ENCODE data around the gene GNAZ.
"Not testable (repeated sequence)": the region's sequence is repeated elsewhere in the genome, so short reads cannot be mapped to it uniquely, and the experiment has no call there.

The GNAZ gene

GRCh38 chr22:23044570-23044969 lies 25.7 kb upstream of the GNAZ start:
- DNase-seq (ENCODE audit: low read depth): no peak

DNA sequence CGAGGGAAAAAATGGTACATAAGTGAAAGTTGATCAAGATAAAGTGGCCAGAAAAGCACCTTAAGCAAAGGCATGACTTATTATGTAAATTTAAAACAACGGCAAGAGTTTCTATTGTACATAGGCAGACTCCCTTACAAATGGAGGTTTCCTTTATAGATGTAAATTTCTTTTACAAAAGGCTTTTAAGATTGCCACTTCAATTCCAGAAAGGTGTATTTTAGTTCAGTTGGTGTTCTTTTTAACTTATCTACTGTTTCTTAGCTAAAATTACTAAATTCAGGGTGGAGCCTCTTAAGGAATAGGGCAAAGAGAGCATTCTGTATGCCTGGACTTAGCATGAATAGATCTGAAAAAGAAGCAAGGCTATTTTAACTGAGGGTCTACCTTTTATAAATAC lies 24.9 kb upstream of the GNAZ start:
- DNase-seq (ENCODE audit: low read depth): no peak

GRCh38 chr22:23047265-23047664 lies 23.1 kb upstream of the GNAZ start:
- DNase-seq (ENCODE audit: low read depth): no peak

GRCh38 chr22:23047742-23048141 lies 22.6 kb upstream of the GNAZ start:
- no peak for DNase-seq (ENCODE audit: low read depth)

- DNase-seq (ENCODE audit: low read depth): not testable (repeated sequence)
Measured at GRCh38 chr22:23050546-23050945, 19.8 kb upstream of the GNAZ start.

DNA sequence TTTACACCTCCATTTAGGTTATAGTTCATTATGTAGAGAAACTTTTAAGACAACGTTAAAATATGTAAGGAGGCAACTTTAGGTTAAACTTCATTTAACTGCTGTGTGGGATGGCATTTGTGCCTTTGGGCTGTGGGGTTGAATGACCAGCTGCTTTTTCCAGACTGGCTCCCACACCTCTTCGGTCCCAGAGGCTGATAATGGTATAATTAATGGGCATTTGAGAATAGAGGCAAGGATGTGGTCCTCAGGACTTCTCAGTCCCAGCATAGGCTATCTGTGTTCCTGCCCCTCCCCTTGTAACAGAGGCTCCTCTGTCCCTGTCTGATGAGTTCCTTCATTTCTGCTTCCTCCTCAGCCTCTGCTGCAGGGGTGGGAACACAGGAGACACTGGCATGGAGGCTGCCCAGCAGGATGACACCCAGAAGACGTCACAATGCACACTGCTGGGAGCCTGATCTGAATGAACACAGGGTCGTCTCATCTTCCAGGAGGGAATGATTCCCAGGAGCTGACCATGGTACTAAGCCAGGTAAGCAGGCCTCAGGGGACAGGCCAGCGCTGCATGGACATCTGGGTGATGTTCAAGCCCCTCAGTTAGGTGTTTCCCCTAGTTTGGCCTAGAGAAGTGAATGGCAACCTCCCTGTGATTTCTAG lies 17.1 kb upstream of the GNAZ start:
- no peak for DNase-seq (ENCODE audit: low read depth)

DNA sequence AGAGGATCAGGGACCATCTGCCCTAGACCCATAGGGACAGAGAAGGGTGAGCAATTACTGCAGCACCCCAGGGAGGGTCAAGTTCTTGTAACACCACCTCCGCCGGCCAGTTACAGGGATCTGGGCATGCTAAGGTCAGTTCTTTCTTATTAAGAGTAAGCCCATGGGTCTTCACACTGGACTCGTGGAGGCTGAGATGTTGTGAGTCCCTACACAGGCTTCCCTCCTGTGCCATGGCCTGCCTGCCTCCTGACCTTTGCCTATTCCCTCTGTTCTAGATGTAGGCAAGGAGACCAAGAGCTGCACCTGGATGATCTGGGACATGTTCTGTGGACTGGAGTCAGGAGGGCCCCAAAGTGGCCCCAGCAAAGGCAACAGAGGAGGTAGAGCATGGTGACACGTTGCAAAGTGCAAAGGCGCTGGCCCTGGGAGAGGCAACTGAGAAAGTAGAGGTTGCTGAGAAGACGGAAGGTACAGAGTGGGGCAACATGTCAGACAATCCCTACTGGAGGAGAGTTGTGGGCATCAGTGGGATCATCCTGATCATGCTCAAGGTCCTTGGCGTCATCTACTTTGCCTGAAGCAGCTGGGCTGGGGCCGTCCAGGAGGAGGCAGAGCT lies 16.3 kb upstream of the GNAZ start:
- DNase-seq (ENCODE audit: low read depth): no peak

- no peak for DNase-seq (ENCODE audit: low read depth)
Measured at GRCh38 chr22:23054531-23055257, 15.6 kb upstream of the GNAZ start.

DNA sequence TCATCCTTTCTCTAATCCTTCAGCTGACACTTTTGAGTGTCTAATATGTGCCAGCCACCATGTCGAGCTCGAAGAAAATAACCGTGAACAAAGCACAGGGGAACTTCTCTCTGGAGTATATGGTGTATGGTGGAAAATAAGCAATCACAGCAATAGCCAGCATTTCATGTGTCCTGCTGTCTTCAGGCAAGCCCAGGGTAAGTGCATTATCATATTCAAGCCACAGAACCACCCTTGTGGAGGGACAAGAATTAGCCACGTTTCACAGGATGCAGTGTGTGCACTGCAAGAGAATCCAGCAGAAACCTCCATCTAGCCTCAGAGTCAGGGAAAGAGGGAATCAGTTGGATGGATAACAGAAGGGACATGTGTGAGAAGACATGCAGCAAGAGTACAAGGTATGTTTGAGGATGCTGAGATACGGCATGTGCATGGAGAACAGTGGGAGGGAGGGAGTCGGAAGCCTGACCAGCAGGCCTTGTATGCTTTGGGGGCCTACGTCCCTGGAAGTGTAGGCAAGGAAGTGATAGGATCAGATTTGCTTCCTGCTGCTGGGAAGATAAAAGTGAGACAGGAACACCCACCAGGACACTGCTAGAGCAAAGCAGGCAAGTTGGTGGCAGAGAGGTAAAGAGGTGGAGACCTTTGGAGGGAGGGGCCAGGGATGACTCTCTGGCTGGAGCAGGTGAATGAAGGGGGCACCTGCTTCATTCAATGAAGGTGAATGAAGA lies 14.7 kb upstream of the GNAZ start:
- no peak for DNase-seq (ENCODE audit: low read depth)

DNA sequence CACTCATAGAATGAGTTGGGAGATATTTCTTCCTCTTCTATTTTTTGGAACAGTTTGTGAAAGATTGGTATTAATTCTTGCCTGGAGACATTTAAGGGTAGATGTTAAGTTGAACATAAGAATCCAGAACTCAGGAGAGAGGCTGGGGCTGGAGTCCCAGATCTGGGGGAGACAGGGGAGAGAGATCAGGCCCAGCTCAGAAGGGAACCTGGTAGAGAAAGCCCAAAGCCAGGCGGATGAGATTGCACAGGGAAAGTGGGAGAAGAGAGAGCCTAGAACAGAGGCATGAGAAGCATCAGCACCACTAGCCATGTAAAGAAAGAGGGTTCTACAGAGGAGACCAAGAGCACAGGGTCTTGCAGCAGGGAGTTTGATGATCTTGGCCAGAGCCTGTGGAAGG lies 13.0 kb upstream of the GNAZ start:
- DNase-seq (ENCODE audit: low read depth): no peak

DNA sequence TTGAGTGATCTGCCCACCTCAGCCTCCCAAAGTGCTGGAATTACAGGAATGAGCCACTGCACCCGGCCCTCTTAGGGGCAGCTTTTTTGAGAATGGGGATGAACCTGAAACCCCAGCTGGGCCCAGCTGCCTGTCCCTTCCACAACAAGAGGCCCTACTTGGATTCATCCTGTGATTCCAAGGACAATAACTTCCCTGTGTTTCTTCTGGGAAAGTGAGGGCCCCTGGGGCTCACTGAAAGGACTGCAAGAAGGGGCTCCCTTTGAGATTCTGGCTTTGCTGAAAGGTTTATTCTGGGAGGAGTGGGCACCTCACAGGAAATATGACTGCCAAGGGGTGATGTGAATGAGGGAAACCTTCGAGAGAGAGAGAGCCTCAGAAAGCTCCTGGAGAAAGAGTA lies 12.3 kb upstream of the GNAZ start:
- DNase-seq (ENCODE audit: low read depth): no peak

DNA sequence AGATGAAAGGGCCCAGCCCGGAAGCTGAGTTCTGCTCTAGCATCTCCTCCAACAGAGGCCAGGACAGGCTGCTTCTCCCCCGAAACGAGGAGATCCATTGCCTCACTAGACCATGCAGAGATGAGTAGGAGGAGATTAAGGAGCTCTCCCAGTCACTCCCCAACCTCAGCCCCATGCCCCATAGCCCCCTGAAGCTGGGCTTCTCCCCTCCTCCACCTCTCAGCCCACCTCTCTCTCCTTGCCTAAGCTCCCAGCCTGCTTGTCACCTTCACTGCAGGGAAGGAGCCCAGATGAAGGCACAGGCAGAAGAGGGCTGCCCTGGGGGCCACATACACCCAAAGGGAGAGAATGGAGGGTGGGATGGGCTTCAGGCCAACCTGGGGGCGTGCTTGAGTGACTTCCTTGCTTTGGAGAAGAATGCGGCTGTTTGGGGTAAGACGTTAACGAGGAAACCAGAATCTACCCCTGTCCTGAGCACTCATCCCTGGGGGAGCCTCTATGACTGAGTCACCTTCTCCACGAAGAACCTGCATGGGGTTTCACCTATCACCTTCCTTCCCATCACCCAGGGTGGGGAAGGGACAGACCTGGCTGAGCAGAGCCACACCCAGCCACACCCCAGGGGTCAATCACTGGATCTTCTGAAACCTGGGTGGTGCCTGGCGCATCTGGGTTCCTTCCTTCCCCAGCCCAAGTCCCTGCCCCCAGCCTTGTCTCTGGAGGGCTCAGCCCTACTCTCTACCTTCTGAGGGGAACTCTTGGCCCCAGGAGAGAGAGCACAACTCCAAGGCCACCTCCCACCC lies 11.6 kb upstream of the GNAZ start:
- no peak for DNase-seq (ENCODE audit: low read depth)

GRCh38 chr22:23059284-23059948 lies 10.9 kb upstream of the GNAZ start:
- DNase-seq (ENCODE audit: low read depth): no peak

GRCh38 chr22:23060612-23061400 lies 9.5 kb upstream of the GNAZ start:
- DNase-seq (ENCODE audit: low read depth): no peak

DNA sequence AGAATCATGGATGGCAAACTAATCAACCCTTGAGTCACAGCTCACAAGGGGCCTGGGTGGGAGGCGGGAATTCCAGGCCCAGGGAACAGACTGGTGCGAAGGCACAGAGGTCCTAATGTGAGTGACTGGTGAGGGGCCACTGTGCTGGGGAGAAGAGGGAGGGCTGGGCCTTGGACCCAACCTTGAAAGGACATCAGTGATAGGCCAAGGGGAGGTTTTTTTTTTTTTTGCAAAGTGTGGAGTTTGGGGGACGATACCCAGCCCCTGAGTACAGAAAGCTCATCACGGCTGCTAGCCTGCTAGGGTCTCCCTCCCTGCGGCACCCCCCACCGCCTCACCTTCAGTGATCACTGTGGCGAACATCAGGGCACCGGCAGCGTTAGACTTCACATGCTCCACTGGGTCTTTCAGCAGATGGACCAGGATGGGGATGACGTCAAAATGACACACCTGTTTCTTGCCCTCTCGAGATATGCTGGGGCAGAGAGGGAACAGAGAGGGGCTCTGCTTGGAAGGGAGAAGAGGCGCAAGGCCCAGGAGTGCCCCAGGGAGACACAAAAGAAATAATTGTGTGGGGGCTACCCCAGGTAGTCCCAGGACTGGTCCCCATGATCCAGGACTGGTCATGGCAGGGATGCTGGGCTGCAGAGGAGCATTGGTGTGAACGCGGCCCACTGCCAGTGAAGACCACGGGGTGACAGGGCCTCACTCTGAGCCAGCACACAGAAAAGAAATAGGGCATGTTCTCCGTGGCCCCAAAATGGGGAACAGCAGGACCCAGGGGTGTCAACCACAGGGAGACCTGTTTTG lies 8.6 kb upstream of the GNAZ start:
- no peak for DNase-seq (ENCODE audit: low read depth)

DNA sequence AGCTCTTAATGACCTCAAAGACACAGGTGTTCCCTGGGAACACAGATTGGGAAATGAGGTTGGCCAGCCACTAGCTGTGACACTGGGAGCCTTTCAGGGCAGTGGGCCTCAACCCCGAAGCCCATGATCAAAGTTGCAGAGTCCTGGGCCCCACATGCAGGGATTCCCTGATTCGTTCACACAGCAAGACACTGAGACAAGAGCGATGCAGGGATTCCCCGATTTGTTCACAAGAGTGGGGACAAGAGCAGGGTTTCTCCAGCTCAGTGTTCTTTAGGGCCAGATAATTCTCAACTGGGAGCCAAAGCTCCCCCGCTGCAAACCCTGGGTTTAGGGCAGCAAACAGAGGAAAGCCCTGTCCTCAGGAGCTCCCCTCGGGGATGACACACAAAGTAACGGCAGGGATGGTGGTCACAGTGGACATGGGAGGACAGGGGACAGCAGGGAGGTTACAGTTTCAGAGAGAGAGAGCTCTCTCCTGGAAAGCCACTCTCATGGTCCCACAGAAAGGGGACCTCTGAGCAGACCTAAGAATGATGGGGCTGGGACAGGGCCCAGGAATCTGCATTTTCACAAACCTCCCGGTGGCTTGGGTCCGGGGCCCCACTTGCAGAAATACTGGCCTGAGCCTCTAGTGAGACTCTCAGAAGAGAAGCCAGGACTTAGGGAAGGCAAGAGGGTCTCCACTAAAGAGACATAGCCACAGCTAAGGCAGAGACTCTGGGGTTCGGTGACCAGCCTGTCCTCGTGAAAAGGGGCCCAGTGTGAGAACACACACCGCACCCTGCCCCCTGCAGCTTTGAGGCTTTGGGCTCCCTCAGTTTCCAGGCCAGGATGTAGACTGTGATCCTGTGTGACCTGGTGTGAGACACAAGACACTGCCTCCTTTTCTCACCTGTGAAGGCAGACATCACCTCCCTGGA lies 7.4 kb upstream of the GNAZ start:
- DNase-seq (ENCODE audit: low read depth): no peak

- DNase-seq (ENCODE audit: low read depth): no peak
Measured at GRCh38 chr22:23063539-23064380, 6.6 kb upstream of the GNAZ start.
